Activated naive CD4-positive, alpha-beta T cell treated with anti-CD3 and anti-CD28 coated beads, Interleukin-2, amount 50 U/mL, for 16 hours (primary cell): ENCODE measurements around the gene PTRHD1.

Source experiments
- DNase-seq: peaks from one replicate; pipeline ENCODE4 v3.0.0-alpha.2; 2020

The PTRHD1 gene

GRCh38 chr2:24749069-24749691 lies 44.0 kb downstream of the PTRHD1 start:
- DNase-seq: no peak

- no peak for DNase-seq
Measured at GRCh38 chr2:24747299-24747698, 45.9 kb downstream of the PTRHD1 start.

- DNase-seq: no peak
Measured at GRCh38 chr2:24745825-24746224, 47.4 kb downstream of the PTRHD1 start.

GRCh38 chr2:24744356-24744755 lies 48.8 kb downstream of the PTRHD1 start:
- DNase-seq: no peak

- DNase-seq: no peak
Measured at GRCh38 chr2:24743924-24744323, 49.3 kb downstream of the PTRHD1 start.

GRCh38 chr2:24742730-24743129 lies 50.5 kb downstream of the PTRHD1 start:
- no peak for DNase-seq

- no peak for DNase-seq
Measured at GRCh38 chr2:24740142-24740541, 53.0 kb downstream of the PTRHD1 start.
